ENCODE measurements around the gene VWA3B.

GRCh38 chr2:98180456-98180855 lies 93.5 kb downstream of the VWA3B start:
- TF ChIP-seq CTCF (conservative IDR thresholded peaks at IDR 0.05; ENCODE audit: low read length) (no peak), EZH2phosphoT487 (IDR thresholded peaks at IDR 0.05; ENCODE audit: borderline replicate concordance, low read depth, low read length) (no peak)
